Articular chondrocyte of knee joint (primary cell): Measurements from ENCODE around the gene SLC1A2. TPM values are rescaled to one million over a fixed set of nuclear protein-coding genes. Genes with fewer than 3 reads are reported as not detected.

Experiments
- small RNA-seq: library from RNA; depleted of rRNA; stranded (forward); fragments of <200 nt; gene quantifications from one replicate; pipeline ENCODE3, GENCODE V24; 2012
- total RNA-seq: library from RNA; depleted of rRNA; stranded (reverse); fragments of >200 nt; gene quantifications from 2 replicates; pipeline ENCODE4 v1.2.3, GENCODE V29; 2012

The SLC1A2 gene
- 0.39 and 1.7 TPM in 2 replicates for total RNA-seq

DNA sequence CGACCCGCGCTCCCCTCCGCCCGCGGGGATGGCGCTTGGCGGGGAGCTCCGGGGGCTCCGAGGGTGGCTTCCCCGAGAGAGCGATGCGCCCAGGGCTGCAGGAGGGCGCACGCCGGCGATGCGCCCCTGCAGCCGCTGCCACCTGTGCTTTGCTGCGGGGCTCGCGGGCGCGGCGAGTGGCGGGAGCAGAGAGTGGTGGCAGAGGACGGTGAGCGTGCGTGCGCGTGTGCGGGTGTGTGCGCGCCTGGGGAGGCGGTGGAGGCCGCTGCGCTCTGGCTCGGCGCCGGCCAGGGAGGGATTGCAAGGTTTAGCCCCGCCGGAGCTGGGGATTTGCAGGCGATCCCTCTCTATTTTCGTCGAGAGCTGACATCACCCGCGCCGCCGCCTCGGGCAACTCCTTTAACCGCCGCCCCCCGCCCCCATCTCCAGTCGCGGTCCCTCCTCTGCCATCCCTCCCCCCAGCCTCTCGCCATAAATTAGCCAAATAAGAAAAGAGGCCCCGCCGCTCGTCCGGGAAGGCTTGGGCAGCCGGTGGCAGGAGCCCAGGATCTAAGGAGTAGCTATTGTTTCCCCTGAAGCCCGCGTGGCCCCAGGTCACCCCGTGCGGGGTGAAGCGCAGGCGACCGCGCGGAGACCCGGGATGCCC, at the start of gene SLC1A2:
TSS of gene SLC1A2 (minus strand) at position 375 of the 646 bp plus-strand sequence. CDS start 592 bp downstream, outside the sequence.

Small RNAs within 50 kb of the gene (small RNA-seq; reads per million reads assigned to genes)
- gene AC090625.1 = not detected

Other genes starting within 250 kb of the SLC1A2 start
- gene PAMR1, start 106.1 kb upstream of the SLC1A2 start, total RNA-seq = 11.9 and 33.9 TPM in 2 replicates
- 6.7 and 10.5 TPM in 2 replicates for gene FJX1, start 198.9 kb upstream of the SLC1A2 start, total RNA-seq
- gene TRIM44, start 243.2 kb upstream of the SLC1A2 start, total RNA-seq = 39.6 and 45.0 TPM in 2 replicates